Measurements from ENCODE around the gene THADA.

The THADA gene

GRCh38 chr2:43370146-43370545, 225.7 kb downstream of the THADA start:
- no peak for DNase-seq (ENCODE audit: insufficient read length, low spot score)
- FAIRE-seq: no peak
- no peak for TF ChIP-seq CTCF (IDR thresholded peaks at IDR 0.05; ENCODE audit: insufficient read depth, missing control alignments)

- TF ChIP-seq CTCF (IDR thresholded peaks at IDR 0.05; ENCODE audit: insufficient read depth, missing control alignments): no peak
Observed at GRCh38 chr2:43368483-43369385, 227.1 kb downstream of the THADA start.

GRCh38 chr2:43367012-43367782, 228.6 kb downstream of the THADA start:
- TF ChIP-seq CTCF (IDR thresholded peaks at IDR 0.05; ENCODE audit: insufficient read depth, missing control alignments): no peak
- FAIRE-seq (no peak), DNase-seq (ENCODE audit: insufficient read length, low spot score) (no peak)

More at GRCh38 chr2:43368483-43369385, 227.1 kb downstream of the THADA start:
- DNase-seq (ENCODE audit: insufficient read length, low spot score) (no peak), FAIRE-seq (no peak)

- DNase-seq (ENCODE audit: insufficient read length, low spot score) (no peak), FAIRE-seq (no peak)
- TF ChIP-seq CTCF (IDR thresholded peaks at IDR 0.05; ENCODE audit: insufficient read depth, missing control alignments): no peak
Observed at GRCh38 chr2:43363120-43363519, 232.7 kb downstream of the THADA start.

- FAIRE-seq (no peak), DNase-seq (ENCODE audit: insufficient read length, low spot score) (no peak)
- TF ChIP-seq CTCF (IDR thresholded peaks at IDR 0.05; ENCODE audit: insufficient read depth, missing control alignments): no peak
Observed at GRCh38 chr2:43361286-43361685, 234.6 kb downstream of the THADA start.

GRCh38 chr2:43360137-43360536, 235.7 kb downstream of the THADA start:
- DNase-seq (ENCODE audit: insufficient read length, low spot score): no peak
- FAIRE-seq: no peak
- TF ChIP-seq CTCF (IDR thresholded peaks at IDR 0.05; ENCODE audit: insufficient read depth, missing control alignments): no peak

Data from D721Med (cell line).